OCI-LY7 (cell line): ENCODE results near the gene ASXL1. TPM values are rescaled to one million over a fixed set of nuclear protein-coding genes. Genes with fewer than 3 reads are reported as not detected.

Experiments
- BruUV-seq: library from RNA; stranded (reverse); fragments of 400-500 nt; replicated peaks from 2 replicates; lab custom pipeline; 2021; lab: Mats Ljungman, UMichigan
- CTCF ChIA-PET: fragments of 300-600 bp; sonication (Branson Sonifier 250); formaldehyde crosslinking; loops from one replicate; lab custom pipeline; 2022; ENCODE audit warnings: antibody characterized with exemption; ENCODE audit not compliant: unreplicated experiment; lab: Charles Lee
- POLR2A ChIA-PET: fragments of 300-600 bp; sonication (Branson Sonifier 250); formaldehyde crosslinking; loops from one replicate; lab custom pipeline; 2022; ENCODE audit warnings: antibody characterized with exemption; lab: Charles Lee
- DNase-seq: peaks from one replicate; pipeline ENCODE4 v3.0.0-alpha.2; 2015; ENCODE audit warnings: low spot score
- H2AFZ ChIP-seq: fragments of 200-600 bp; sonication (generic), shearing (Covaris generic); 2 replicates; pipeline ENCODE4 v1.6.1; 2014; ENCODE audit warnings: mild to moderate bottlenecking, antibody characterized with exemption, low read length, moderate library complexity
- H3K27ac ChIP-seq: fragments of 200-600 bp; sonication (generic); 2 replicates; pipeline ENCODE4 v1.5.1; 2014; ENCODE audit warnings: mixed run types, low read depth, mild to moderate bottlenecking, moderate library complexity, low read length, inconsistent platforms; ENCODE audit not compliant: poor library complexity, severe bottlenecking
- H3K36me3 ChIP-seq: fragments of 200-600 bp; sonication (generic); 2 replicates; pipeline ENCODE4 v1.6.1; 2014; ENCODE audit warnings: mild to moderate bottlenecking, antibody characterized with exemption, low read length, moderate library complexity, mixed read lengths; ENCODE audit not compliant: insufficient read depth
- H3K4me1 ChIP-seq: fragments of 200-600 bp; sonication (generic); 2 replicates; pipeline ENCODE4 v1.5.1; 2014; ENCODE audit warnings: mild to moderate bottlenecking, low read length; ENCODE audit not compliant: insufficient read depth, poor library complexity, severe bottlenecking
- H3K4me2 ChIP-seq: fragments of 200-600 bp; sonication (generic); 2 replicates; pipeline ENCODE4 v1.6.1; 2014; ENCODE audit warnings: mild to moderate bottlenecking, low read length
- H3K4me3 ChIP-seq: fragments of 200-600 bp; sonication (generic); 2 replicates; pipeline ENCODE4 v1.5.1; 2014; ENCODE audit warnings: mild to moderate bottlenecking, low read depth, low read length; ENCODE audit not compliant: poor library complexity, severe bottlenecking
- H3K79me2 ChIP-seq: fragments of 200-600 bp; sonication (generic); 2 replicates; pipeline ENCODE4 v1.6.1; 2016; ENCODE audit warnings: low read depth, mild to moderate bottlenecking, low read length, moderate library complexity, mixed read lengths; ENCODE audit not compliant: insufficient read depth
- H3K9me2 ChIP-seq: fragments of 200-600 bp; sonication (generic); 2 replicates; pipeline ENCODE4 v1.6.1; 2016; ENCODE audit warnings: mild to moderate bottlenecking, low read length, mixed read lengths; ENCODE audit not compliant: insufficient read depth
- H3K9me3 ChIP-seq: fragments of 200-600 bp; sonication (generic); 2 replicates; pipeline ENCODE4 v1.6.1; 2014; ENCODE audit warnings: mild to moderate bottlenecking, mixed run types, low read length, mixed read lengths
- H4K20me1 ChIP-seq: fragments of 200-600 bp; sonication (generic); 2 replicates; pipeline ENCODE4 v1.6.1; 2014; ENCODE audit warnings: mild to moderate bottlenecking, antibody characterized with exemption, low read length, moderate library complexity, mixed read lengths; ENCODE audit not compliant: insufficient read depth
- EZH2phosphoT487 ChIP-seq: fragments of 200-600 bp; sonication (generic); IDR thresholded peaks from 2 replicates; pipeline ENCODE4 v1.6.1; 2018; ENCODE audit warnings: low read depth, borderline replicate concordance, mild to moderate bottlenecking, mixed run types, antibody characterized with exemption, low read length, moderate library complexity, mixed read lengths
- intact Hi-C: fragments of 100-400 bp; cut with micrococcal nuclease; formaldehyde crosslinking; loops from one replicate; pipeline ENCODE4 v1.10.0; 2022; ENCODE audit not compliant: unreplicated experiment
- total RNA-seq, 2 experiments: library from RNA; depleted of rRNA in 1 of 2; stranded (reverse); fragments of >200 nt in 1 of 2; shearing (Covaris generic) in 1 of 2; gene quantifications; 2 replicates each; pipeline ENCODE4 v1.2.3, GENCODE V29; 2014 to 2022
- TF ChIP-seq, protein P1 (sequence below): fragments of 200-600 bp; sonication (generic); conservative IDR thresholded peaks from 2 replicates; pipeline ENCODE4 v1.5.1; 2014; ENCODE audit warnings: mild to moderate bottlenecking, antibody characterized with exemption, low read length, moderate library complexity, mixed read lengths

The ASXL1 gene
- total RNA-seq, 2 experiments from 2014 or later = 84.7 to 122 TPM

DNA sequence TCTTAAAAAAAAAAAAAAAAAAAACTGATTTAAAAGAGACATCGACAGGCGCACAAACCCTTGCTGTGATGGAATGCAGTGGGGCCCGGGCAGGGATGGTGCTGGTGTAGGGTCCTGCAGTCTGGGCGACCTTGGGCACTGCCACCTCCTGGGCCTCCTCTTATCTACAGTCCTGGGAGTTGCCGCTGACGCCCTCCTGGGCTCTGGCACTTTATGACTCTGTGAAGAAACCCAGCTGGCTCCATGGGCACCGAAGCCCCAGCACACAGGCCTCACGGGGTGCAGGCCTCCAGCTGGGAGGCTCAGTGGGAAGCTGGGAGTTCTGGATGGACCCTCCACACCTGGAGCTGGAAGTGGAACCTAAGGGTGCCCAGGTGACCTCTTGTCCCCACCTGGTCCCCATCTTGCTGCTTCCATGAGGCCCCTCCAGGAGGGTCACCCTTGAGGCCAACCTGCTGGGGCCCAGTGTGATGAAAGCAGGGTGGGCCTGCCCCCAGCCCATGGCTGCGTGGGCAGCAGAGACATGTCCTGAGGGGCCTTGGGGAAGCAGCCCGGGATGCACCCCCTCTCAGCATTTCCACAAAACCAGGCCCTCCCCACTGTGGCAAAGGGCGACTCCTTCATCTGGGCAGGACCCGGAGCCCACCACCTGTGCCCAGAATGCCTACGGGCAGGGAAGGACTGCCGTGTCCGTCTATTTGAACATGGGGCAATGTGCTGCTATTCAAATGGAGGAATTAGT is 104.9 kb downstream of the ASXL1 start:
- H3K4me2 ChIP-seq = no peak overlapping the region
- intact Hi-C loops = no loop called here
- POLR2A ChIA-PET = no interaction called here
- H3K4me3 ChIP-seq = no peak overlapping the region
- DNase-seq = no peak
- H3K9me2 ChIP-seq = no peaks in the 10 kb centered on the region
- H2AFZ ChIP-seq = no peak overlapping the region
- no peak overlapping the region for H3K27ac ChIP-seq
- no peaks in the 10 kb centered on the region for H3K4me1 ChIP-seq
- no peaks in the 10 kb centered on the region for H3K79me2 ChIP-seq
- CTCF ChIA-PET = no interaction called here
- H3K9me3 ChIP-seq = no peaks in the 10 kb centered on the region
- BruUV-seq = no TSS peak
- TF ChIP-seq EZH2phosphoT487 = no peak
- TF ChIP-seq, protein P1, sequence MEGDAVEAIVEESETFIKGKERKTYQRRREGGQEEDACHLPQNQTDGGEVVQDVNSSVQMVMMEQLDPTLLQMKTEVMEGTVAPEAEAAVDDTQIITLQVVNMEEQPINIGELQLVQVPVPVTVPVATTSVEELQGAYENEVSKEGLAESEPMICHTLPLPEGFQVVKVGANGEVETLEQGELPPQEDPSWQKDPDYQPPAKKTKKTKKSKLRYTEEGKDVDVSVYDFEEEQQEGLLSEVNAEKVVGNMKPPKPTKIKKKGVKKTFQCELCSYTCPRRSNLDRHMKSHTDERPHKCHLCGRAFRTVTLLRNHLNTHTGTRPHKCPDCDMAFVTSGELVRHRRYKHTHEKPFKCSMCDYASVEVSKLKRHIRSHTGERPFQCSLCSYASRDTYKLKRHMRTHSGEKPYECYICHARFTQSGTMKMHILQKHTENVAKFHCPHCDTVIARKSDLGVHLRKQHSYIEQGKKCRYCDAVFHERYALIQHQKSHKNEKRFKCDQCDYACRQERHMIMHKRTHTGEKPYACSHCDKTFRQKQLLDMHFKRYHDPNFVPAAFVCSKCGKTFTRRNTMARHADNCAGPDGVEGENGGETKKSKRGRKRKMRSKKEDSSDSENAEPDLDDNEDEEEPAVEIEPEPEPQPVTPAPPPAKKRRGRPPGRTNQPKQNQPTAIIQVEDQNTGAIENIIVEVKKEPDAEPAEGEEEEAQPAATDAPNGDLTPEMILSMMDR = no peak
- H4K20me1 ChIP-seq = no peaks in the 10 kb centered on the region
- H3K36me3 ChIP-seq = no peaks in the 10 kb centered on the region

DNA sequence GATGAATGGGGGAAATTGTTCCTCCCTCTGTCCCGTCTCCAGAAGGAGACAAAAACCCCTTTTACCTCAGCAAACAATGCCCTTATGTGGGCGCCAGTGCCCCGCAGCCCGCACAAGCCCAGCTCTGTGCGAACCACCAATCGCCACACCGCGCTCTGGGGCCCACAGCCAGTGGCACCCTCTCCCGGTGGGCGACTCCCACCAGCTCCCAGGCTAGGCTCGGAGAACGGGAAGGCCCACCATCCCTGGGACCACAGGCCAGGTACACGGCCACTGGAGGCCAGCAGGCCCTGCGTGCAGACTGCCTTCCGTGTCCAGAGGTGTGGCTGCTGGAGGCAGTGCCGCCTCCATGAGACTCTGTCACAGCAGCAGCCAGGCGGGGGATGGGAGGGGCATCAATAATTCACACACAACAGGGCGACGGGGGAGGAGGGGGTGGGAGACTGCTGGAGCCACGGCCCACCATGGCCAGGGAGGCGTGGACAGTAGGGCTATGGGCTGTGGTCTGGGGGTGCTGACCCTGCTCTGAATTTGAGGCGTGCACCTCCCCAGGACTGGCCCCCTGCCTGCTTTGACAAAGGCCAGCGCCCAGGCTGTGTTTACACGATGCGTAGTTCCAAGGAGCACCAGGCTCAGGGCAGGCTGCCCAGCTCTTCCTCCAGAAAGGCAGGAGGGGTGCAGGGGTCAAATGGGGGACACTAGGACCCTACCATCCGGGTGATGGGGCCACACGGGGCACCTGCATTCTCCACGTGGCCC is 105.7 kb downstream of the ASXL1 start:
- Histone ChIP-seq H3K27ac (no peak overlapping the region), H3K4me3 (no peak overlapping the region), H3K9me3 (no peaks in the 10 kb centered on the region), H4K20me1 (no peaks in the 10 kb centered on the region), H3K36me3 (no peaks in the 10 kb centered on the region), H3K9me2 (no peaks in the 10 kb centered on the region), H3K4me2 (no peak overlapping the region), H2AFZ (no peak overlapping the region), H3K79me2 (no peaks in the 10 kb centered on the region), H3K4me1 (no peaks in the 10 kb centered on the region)
- intact Hi-C loops = no loop called here
- POLR2A ChIA-PET = no interaction called here
- no TSS peak for BruUV-seq
- TF ChIP-seq EZH2phosphoT487 = no peak
- TF ChIP-seq, protein P1 = no peak
- DNase-seq = no peak
- CTCF ChIA-PET = no interaction called here
